Thyroid gland (tissue), 4 donors: ENCODE data around the gene ZC3H10.

Source experiments
- POLR2A ChIP-seq, 2 donors: fragments of 450-650 bp; IDR thresholded peaks; one replicate each; pipeline ENCODE4 v1.6.1; 2017; ENCODE audit warnings: antibody characterized with exemption in 2 of 2, mild to moderate bottlenecking in 2 of 2, moderate library complexity in 1 of 2
- TF ChIP-seq, protein P1 (sequence below), 6 experiments: fragments of 200-600 bp in 3 of 6; fragments of 450-650 bp in 3 of 6; sonication (generic) in 3 of 6; IDR thresholded peaks; one replicate each; pipeline ENCODE4 v1.5.1; 2016 to 2019; ENCODE audit warnings: antibody characterized with exemption in 6 of 6, mild to moderate bottlenecking in 2 of 6, inconsistent platforms in 1 of 6, moderate library complexity in 1 of 6

DNA sequence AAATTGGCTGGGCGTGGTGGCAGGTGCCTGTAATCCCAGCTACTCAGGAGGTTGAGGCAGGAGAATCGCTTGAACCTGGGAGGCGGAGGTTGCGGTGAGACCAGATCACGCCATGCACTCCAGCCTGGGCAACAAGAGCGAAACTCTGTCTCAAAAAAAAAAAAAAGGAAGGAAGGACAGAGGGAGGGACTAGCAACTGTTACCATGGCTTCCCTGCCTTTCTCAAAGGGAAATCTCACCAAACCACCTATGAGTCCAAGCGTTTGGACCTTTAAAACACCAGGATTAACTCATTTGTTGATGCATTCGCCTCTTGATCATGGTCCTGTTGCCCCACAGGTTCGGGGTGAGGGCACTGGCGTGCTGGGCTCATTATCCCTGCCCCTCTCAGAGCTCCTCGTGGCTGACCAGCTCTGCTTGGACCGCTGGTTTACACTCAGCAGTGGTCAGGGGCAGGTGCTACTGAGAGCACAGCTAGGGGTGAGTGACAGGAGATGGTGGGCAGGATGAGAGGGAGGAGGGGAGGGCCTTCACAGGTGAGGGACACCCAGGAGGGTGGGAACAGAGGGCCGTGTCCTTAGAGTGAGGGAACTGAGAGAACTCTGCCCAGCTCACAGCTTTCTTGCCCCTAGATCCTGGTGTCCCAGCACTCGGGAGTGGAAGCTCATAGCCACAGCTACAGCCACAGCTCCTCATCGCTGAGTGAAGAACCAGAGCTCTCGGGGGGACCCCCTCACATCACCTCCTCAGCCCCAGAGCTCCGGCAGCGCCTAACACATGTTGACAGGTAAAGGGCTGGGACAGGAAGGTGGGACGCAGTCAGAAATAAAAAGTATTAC lies 24.1 kb downstream of the ZC3H10 start:
- TF ChIP-seq POLR2A (IDR thresholded peaks at IDR 0.05): no peak
- TF ChIP-seq, protein P1, sequence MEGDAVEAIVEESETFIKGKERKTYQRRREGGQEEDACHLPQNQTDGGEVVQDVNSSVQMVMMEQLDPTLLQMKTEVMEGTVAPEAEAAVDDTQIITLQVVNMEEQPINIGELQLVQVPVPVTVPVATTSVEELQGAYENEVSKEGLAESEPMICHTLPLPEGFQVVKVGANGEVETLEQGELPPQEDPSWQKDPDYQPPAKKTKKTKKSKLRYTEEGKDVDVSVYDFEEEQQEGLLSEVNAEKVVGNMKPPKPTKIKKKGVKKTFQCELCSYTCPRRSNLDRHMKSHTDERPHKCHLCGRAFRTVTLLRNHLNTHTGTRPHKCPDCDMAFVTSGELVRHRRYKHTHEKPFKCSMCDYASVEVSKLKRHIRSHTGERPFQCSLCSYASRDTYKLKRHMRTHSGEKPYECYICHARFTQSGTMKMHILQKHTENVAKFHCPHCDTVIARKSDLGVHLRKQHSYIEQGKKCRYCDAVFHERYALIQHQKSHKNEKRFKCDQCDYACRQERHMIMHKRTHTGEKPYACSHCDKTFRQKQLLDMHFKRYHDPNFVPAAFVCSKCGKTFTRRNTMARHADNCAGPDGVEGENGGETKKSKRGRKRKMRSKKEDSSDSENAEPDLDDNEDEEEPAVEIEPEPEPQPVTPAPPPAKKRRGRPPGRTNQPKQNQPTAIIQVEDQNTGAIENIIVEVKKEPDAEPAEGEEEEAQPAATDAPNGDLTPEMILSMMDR (IDR thresholded peaks at IDR 0.05): no peak
